RWPE1 (cell line): Measurements from ENCODE around the gene SOX1.

Experiments
- CTCF ChIA-PET: fragments of 350-600 bp; sonication (Branson Sonifier 250); formaldehyde crosslinking; extraction: SDS; loops from one replicate; lab custom pipeline; 2021; lab: Yijun Ruan, JAX
- POLR2A ChIA-PET: fragments of 400-600 bp; formaldehyde crosslinking; extraction: SDS; loops from one replicate; lab custom pipeline; 2020; ENCODE audit warnings: antibody characterized with exemption; ENCODE audit not compliant: low non-redundant PET; lab: Yijun Ruan, JAX
- DNase-seq: peaks from one replicate; pipeline ENCODE4 v3.0.0; 2012; ENCODE audit warnings: low spot score
- H3K27ac ChIP-seq: fragments of 450-650 bp; 2 replicates; pipeline ENCODE4 v1.5.1; 2017
- TF ChIP-seq, protein P1 (sequence below): fragments of 450-650 bp; conservative IDR thresholded peaks from 2 replicates; pipeline ENCODE4 v1.5.1; 2017; ENCODE audit warnings: low read depth, mild to moderate bottlenecking

The SOX1 gene

DNA sequence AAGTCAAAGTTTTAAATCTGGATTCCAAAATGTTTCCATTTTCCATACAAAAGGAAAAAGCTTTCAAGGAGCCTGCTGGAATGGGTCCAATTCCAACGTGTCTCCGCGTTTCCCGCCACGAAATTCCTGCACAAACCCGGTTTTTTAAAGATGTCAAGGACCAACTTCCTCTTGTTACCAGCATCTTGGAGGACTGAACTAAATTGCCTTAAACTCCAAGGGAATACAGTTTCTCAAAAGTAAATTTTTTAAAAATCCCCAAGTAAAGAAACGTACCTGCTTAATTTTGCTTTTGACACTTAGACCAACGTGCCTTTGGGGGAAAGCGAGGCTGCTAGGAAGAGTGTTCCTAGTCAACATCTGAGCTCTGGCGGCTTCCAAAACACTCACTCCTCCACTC, 12.3 kb upstream of the SOX1 start:
- TF ChIP-seq, protein P1, sequence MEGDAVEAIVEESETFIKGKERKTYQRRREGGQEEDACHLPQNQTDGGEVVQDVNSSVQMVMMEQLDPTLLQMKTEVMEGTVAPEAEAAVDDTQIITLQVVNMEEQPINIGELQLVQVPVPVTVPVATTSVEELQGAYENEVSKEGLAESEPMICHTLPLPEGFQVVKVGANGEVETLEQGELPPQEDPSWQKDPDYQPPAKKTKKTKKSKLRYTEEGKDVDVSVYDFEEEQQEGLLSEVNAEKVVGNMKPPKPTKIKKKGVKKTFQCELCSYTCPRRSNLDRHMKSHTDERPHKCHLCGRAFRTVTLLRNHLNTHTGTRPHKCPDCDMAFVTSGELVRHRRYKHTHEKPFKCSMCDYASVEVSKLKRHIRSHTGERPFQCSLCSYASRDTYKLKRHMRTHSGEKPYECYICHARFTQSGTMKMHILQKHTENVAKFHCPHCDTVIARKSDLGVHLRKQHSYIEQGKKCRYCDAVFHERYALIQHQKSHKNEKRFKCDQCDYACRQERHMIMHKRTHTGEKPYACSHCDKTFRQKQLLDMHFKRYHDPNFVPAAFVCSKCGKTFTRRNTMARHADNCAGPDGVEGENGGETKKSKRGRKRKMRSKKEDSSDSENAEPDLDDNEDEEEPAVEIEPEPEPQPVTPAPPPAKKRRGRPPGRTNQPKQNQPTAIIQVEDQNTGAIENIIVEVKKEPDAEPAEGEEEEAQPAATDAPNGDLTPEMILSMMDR: no peak
- ChIA-PET CTCF (interaction anchor here (0.6 kb wide), 1 partner anchor 50 kb away, joined by 4 read pairs; no protein-coding TSS in a partner anchor), POLR2A (no interaction called here)
- no peak for DNase-seq
- H3K27ac ChIP-seq: no peak overlapping the region

DNA sequence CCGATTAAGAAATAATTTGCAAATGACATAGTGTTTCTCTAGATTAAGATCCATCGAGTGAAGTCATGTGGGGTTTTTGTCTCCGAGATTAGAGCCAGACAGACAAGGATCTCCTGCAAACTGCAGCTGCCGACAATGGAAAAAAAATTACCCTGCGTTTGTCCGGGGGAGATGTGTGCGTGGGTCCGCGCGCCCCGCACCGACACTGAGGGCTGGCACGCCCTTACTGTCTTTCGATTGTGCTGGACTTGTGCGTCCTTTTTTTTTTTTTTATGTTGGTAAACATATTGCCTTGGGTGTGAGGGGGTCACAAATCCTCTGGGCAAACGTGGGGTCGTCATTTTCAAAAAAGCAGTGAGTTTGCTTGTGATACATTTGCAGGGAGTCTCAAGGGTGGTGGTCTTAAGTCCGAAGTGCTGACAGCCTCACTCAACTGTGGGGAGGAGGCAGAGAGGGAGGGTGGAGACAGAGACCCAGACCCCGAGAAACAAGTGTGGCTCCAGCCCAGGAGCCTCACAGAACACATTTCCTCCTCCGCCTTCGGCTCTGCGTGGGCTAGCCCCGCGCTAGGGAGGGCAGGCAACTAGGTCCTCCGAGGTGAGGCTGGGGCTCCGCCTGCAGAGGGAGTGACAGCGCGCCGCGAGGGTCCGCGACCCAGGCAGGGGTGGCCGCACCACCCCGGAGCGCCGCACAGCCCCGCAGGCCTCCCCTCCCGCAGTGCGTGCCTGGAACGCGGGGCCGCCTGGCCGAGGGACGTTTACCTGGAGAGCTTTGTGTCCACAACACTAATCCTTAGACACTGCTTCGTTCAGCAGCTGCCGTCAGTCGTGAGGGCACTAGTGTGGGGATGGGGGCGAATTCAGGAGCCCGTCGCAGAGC, 11.7 kb upstream of the SOX1 start:
- ChIA-PET POLR2A (no interaction called here), CTCF (no interaction called here)
- no peak overlapping the region for H3K27ac ChIP-seq
- DNase-seq: no peak
- TF ChIP-seq, protein P1: no peak

DNA sequence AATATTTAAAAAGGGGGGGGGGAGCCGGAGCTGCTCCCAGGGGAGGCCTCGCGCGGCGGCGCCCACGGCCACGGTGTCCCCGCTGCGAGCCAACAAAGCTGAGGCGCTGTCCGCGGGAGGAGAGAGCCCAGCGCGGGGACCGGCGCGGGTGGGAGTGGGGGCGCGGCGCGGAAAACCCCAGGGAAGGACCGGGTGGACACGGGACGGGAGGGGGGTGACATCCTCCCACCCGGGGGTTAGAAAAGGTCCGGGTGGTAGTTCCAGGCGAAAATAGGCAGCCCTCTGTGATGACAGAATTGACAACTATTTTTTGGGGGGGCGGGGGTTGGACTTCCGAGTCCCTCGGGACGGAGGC, 11.1 kb upstream of the SOX1 start:
- no peak overlapping the region for H3K27ac ChIP-seq
- DNase-seq: no peak
- TF ChIP-seq, protein P1: no peak
- POLR2A ChIA-PET: no interaction called here
- CTCF ChIA-PET: no interaction called here

DNA sequence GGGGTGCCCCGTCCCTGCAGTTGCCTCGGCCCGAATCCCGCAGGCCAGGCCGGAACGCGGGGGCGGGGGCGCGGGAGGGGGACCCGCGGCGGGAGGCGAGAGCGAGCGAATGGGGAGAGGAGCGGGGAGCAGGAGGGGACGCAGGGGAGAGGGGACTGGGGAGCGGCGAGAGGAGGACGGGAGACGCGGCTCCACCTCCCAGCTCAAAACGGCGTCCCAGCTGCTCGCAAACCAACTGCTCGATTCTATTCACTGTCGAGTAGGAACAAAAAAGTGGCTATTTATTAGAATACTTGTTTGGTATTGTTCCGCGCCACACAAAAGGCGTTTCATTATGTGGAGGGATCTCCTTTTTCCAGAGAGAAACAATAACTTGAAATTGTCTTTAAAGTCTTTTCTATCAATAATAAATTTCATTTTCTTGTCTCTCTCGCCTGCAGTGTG, 10.6 kb upstream of the SOX1 start:
- DNase-seq: no peak
- TF ChIP-seq, protein P1: no peak
- ChIA-PET POLR2A (no interaction called here), CTCF (no interaction called here)
- H3K27ac ChIP-seq: no peak overlapping the region

DNA sequence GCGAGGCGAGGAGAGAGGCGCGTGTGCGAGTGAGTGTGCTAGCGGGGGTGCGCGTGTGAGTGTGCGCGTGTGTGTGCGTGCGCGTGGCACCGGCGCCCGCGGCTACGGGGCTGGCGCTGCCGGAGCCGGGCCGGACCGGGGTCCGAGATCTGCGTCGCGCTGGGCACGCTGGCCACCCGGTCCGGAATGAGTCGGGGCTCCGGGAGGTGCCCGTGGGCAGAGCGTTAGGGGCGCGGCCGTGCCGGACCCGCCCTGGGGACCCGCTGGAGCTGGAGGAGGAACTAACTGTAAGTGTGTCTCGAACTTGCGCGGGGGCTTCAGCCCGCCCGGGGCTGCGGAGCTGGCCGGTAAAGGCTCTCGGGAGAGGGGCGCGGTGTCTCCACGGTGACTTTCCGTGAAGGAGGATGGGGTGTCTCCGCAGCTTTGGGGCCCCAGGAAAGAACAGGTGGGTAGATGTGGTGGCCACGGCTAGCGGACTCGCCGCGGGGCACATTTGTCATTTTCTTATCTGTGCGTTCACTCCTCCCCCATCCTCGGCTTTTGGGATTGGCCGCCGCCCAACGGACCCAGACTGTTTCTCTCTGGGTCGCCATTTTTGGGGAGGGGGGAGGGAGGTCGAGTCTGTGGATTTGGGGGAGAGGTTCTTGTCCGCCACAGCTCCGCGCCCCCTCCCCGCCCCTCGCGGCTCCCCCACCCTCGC, 10.1 kb upstream of the SOX1 start:
- no peak overlapping the region for H3K27ac ChIP-seq
- ChIA-PET CTCF (no interaction called here), POLR2A (no interaction called here)
- no peak for DNase-seq
- TF ChIP-seq, protein P1: no peak

DNA sequence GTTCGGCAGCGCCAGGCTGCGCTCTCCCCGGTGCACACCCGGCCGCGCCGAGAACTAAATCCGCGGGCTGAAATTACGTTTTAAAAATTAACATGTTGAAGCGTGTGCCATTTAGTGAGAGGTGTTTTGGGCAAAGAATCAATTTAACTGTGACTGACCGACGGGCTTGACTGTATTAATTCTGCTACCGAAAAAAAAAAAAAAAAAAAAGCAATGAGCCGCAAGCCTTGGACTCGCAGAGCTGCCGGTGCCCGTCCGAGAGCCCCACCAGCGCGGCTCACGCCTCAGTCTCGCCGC, 9.6 kb upstream of the SOX1 start:
- ChIA-PET CTCF (interaction anchor here (0.6 kb wide), 1 partner anchor 419 kb away, joined by 3 read pairs; no protein-coding TSS in a partner anchor), POLR2A (no interaction called here)
- no peak overlapping the region for H3K27ac ChIP-seq
- DNase-seq: no peak
- TF ChIP-seq, protein P1: no peak
